SK-N-MC (cell line): Measurements from ENCODE around the gene ROGDI.

Source experiments
- EZH2 ChIP-seq: fragments of 200-600 bp; sonication (generic); IDR thresholded peaks from one replicate; pipeline ENCODE4 v1.6.1; 2017; ENCODE audit warnings: antibody characterized with exemption
- FOXP2 ChIP-seq: optimal IDR thresholded peaks from 2 replicates; pipeline ENCODE3; 2011; ENCODE audit warnings: mild to moderate bottlenecking, moderate library complexity; ENCODE audit not compliant: insufficient read depth; ENCODE audit errors: extremely low read length, control extremely low read depth
- POLR2AphosphoS5 ChIP-seq: IDR thresholded peaks from 2 replicates; pipeline ENCODE4 v1.6.1; 2012; ENCODE audit warnings: mild to moderate bottlenecking, low read depth, low read length, borderline replicate concordance

- TF ChIP-seq POLR2AphosphoS5 (no peak), EZH2 (no peak), FOXP2 (no peak)
These were observed 40.2 kb downstream of the ROGDI start for GRCh38 chr16:4762205-4762604.
